HG03520 (cell line): Measurements from ENCODE around the gene ACSM6.
"Not testable (repeated sequence)": the region's sequence is repeated elsewhere in the genome, so short reads cannot be mapped to it uniquely, and the experiment has no call there.

ENCODE experiments used
- ATAC-seq: cut with Tn5 transposase; IDR thresholded peaks from one replicate; pipeline ENCODE4 v1.9.1; 2021; ENCODE audit warnings: mild to moderate bottlenecking, moderate library complexity; ENCODE audit not compliant: unreplicated experiment

ACSM6 gene, protein sequence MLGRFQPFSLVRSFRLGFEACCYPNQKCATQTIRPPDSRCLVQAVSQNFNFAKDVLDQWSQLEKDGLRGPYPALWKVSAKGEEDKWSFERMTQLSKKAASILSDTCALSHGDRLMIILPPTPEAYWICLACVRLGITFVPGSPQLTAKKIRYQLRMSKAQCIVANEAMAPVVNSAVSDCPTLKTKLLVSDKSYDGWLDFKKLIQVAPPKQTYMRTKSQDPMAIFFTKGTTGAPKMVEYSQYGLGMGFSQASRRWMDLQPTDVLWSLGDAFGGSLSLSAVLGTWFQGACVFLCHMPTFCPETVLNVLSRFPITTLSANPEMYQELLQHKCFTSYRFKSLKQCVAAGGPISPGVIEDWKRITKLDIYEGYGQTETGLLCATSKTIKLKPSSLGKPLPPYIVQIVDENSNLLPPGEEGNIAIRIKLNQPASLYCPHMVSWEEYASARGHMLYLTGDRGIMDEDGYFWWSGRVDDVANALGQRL

DNA sequence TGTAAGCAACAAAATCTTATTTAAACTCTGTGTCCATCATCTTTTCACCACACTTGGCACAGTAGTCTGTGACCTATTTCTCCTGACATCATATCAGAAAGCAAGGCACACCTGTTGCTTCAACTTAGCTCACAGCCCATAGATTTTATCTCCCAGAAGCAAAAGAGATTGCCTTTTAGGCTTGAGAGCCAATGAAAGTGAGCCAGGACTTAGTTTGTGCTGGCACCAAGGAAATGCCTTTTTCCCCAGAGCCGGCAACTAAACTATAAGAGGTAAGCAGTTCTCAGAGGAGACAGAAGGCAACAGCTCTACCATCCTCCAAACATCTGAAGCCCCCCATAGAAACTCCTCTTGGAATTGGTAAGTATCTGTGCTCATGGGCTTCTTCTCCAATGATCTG lies at the start of gene ACSM6:
ACSM6 (plus strand) TSS at position 295 of the 400 bp plus-strand sequence. CDS start 248 bp downstream, outside the sequence.
- no peak for ATAC-seq

DNA sequence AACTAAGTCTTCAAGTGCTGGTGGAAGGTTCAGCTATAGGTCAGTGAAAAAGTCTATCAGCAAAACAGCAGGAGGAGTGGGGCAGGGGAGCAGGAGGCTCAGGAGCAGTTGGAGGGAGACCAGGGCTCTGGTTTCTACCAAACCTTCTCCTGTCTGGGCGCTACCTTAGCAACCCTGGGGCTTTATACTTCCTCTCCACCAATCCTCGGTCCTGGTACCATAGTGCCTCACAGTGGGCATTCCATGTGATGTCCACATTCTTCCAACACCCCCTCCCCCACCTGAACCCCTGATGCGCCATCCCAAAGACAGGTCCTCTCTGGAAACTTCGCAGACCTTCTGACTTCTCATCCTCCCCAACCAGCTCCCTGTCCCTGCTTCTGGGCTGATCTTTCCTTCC lies 25.3 kb upstream of the ACSM6 start:
- no peak for ATAC-seq

DNA sequence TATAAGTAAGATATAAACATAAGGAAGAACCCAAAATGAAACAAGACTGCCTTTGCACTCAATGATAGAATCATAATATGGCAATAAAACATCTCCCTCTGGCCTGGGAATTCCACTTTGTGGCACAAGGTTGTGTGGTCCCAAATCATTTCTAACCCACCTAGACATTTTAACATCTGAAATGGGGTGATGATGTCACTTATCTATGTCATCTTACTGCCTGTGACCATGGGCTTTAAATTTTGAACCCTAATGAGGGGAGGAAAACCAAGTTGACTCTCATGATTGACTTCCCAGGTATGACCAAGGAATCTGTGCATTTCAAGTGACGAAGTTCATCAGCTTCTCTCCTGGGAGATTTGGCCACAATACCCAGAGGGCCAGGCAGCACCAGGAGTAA lies 24.5 kb upstream of the ACSM6 start:
- ATAC-seq: no peak

DNA sequence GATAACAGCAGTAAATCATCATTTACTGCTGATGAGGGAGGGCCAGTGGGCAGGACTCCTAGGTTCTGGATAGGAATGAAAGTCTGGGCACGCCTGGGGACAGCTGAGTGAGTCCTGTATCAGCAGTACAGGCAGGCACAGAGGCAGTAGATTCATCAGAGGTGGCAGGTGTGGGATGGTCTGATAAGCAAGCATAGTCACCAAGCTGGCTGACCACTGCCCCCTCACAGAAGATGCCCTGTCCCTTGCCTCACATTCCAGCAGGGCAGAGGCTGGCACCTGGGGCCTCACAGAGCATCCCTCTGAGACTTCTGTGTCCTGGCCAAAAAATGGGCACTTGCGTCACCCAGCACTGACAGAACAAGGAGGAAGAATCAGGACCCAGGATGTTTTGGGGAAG lies 23.2 kb upstream of the ACSM6 start:
- no peak for ATAC-seq

DNA sequence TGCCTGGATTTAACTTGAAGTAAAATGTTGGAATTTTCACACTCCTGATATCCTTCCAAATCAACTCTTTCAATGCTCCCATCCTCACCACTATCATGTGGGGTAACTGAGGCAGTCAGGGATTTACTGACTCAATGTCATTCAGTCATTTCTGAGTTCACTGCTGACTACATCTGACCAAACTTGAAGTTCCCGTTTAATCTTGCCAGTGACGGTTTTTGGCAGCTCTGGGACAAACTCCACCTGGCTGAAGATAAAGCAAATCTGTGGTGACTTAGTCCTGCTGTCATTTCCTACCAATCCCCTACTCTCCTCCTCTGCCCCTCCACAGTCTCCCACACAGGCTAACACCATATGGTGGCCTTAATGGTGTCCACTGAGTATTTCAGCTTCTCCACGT lies 22.7 kb upstream of the ACSM6 start:
- no peak for ATAC-seq

DNA sequence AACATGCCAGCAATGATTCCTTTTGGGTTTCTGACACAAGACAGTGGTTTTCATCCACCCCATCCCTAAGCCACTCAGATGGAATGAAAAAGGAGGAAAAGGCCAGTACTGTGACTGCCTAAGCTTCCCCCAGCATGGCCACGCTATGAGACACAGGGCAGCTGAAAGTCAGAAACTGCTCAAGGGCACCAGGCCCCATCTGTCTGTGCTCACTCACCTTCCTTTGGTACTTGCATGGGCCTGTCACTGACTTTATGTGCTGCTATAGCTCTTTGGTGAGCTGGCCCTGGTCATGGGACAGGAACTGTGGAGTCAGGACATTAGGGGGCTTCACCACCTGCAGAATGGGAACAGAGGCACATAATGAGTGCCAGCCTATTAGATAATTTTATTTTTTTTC lies 21.2 kb upstream of the ACSM6 start:
- ATAC-seq: no peak

DNA sequence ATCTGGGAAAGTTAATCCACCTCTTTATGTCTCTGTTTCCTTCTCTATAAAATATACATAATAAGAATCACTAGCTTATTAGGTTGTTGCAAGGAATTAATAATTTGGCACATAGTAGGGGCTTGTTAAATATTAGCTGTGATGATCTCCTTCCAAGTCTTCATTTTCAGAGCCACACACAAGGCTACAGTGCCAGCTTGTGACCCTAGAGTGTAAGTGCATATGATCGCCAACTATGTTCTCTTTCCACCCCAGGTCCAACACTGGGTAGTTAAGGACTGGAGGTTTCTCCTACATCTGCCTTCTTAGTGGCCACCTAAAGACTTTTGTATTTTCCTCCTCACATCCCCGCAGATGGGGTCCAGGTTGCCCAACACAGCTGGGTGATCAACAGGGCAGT lies 17.9 kb upstream of the ACSM6 start:
- no peak for ATAC-seq

DNA sequence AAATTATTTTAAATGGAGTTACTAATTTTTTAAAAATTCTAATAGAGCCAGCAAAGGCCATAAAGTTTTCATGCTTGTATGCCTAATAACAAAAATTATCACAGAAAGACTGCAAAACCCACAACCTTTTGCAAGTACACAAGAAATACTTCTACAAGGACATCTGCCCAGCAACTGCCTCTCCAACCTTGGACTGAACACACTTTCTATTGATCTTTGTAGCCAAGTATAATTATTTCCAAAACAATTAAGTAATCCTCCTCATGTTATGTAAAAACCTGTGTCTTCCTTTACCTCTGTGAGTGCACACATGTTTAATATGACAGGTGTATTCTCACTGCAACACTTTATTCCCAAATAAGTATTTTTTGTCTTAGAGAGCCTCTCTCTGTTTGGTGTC lies 16.6 kb upstream of the ACSM6 start:
- ATAC-seq: no peak

DNA sequence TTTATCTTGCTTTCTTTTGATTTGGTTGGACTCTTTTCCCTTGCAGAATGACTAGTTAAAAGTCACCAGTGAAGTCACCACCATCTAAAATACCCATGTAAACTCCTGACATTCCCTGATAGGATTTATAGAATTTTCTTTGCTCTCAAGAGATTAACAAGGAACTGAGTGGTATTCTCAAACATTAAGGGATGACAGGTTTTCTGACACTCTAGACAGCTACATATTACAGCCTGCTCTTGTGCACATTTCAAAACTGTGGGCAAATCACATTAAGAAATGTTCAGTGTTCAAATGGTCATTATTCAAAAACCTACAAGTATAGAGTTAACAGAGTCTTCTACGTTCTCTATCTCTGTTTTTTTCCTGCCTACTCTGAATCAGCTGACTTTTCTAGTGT lies 15.8 kb upstream of the ACSM6 start:
- ATAC-seq: no peak

DNA sequence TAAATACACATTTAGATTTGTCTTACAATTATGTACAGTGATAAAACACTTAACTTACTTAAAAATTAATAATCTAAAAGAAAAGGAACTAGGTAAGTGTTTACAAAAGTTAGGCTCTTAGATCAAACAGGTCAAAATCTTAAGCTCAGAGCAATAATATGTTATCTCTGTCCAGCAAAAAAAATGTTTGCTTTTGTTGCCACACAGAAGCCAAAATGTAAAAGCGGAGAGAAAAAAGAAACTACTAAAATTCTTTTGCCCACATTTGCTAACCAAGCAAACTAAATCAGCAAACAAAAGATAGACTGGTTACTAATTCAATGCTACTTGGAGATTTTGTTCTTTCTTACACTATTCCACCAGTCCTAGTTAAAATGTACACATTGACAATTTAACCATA lies 15.2 kb upstream of the ACSM6 start:
- ATAC-seq: no peak

DNA sequence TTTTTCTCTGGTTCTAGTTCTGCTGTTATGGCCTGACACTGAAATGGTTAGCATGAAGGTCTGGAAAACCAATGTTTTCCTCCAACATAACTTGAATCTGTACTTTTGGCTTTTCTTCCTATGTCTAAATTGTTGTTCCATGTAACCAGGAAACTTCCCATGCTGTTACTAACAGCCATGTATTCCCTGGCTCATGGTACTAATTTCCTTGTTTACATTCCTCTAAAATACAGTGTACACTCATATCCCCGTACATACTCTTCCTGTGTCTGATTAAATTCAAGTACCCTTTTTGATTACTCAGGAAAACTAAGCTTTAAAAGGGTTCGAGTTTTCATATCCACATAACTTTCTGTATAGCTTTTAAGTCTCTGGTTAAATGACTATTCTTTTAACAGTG lies 12.3 kb upstream of the ACSM6 start:
- no peak for ATAC-seq

DNA sequence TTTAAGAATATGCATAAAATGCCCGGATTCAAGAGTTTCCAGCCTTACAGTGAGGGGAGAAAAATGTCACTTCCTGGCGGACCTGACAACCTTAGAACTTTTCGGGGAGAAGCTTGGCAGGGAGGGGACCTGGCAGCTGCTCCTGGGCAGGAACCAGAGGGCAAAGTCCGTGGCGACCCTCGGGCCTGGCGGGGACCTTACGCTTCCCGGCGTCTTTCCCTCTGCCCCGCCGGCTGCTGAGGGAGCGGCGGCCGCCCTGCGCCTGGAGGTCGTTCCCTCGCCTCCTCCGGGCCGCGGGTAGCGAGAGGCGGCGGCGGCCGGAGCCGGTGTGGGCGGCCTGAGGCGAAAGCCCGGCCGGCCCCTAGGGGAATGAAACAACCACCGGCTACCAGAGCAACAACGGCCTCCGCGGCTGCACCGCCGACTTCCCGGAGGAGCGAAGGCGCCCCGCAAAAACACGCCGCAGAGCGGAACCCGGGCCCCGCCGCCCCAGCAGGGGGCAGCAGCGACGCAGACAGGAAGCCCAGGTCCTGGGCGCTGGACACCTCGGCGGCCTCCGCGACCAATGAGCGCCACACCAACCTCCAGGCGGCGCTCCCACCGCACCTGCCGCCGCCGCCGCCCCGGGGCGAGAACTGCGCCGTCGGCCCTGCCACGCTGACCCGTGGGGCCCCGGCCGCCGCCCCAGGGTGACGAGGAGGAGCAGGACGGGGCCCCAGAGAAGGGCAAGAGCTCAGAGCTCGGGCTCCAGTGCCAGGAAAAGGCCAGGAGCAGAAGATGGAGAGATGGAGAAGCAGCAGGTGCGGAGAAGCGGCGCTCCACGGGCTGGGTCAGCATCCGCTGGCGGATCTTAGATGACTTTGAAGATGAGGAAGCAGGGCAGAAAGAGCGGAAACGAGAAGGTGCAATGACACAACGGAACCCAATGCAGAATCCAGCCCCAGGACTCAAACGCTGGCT lies 10.5 kb upstream of the ACSM6 start:
- peak; percentile 95 for ATAC-seq

DNA sequence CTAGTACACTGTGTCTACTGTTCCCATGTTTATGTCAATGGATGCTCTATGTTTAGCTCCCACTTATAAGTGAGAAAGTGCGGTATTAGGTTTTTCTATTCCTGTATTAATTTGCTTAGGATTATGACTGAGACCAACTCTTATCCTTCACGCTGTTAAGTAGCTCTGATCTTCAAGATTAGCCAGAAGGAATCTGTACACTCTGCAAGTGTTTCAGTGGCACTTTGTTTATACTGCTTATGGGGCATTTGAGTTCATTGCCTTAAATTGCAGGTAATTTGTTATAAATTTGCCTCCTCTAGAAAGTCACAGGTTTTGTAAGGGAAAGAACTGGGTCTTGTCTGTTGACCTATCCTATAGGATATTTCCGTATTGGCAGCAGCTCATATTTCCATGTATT lies 6.4 kb upstream of the ACSM6 start:
- ATAC-seq: no peak

DNA sequence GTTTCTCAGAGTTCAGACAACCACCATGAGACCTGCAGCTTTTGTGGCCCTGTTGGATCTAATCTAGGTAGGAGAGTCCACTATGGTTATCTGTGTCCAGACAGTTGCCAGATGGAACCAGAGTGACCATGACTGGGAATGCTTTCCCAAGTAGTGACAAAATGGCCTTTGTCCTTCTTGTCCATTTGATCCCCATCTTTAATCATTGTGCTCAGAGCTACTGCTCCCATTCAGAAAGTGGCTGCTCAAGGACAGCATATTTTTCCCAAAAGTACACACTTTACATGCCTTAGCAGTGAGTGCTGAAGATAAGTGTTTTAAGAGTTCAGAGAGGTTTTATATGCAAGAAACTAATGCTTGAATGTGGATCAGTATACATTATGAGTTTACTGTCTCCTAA lies 5.4 kb upstream of the ACSM6 start:
- no peak for ATAC-seq

DNA sequence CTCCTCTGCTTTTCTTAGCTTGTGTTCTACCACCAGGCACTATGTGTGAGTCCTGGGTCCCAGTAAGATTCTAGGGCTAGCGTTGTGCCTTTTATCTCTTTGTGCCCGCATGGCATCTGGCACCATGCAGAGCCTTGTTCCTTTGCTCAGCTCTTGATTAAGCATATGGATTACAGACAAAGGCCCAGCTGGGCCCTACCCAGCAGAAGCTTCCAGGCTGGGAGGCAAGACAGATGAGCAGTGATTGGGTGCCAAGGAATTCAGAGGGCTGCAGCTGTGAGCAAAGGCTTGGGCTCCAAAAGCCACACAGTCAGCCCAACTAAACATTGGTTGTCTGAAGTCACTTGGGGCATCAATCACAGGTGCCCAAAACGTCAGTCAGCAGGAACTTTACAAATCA lies 2.0 kb downstream of the ACSM6 start:
- ATAC-seq: no peak

DNA sequence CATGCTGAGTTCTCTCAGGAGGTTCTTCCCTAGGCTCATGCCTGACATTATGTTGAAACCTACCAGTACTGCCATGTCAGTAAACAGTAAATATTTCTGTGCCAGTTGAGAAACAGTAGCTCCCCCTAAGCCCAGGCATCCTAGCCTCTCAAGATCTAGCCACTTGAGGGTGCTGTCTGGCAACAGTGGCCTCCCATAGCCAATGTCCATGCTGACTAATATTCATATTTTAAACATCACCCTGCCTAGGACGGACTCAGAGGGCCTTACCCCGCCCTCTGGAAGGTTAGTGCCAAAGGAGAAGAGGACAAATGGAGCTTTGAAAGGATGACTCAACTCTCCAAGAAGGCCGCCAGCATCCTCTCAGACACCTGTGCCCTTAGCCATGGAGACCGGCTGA lies 7.7 kb downstream of the ACSM6 start:
- no peak for ATAC-seq

DNA sequence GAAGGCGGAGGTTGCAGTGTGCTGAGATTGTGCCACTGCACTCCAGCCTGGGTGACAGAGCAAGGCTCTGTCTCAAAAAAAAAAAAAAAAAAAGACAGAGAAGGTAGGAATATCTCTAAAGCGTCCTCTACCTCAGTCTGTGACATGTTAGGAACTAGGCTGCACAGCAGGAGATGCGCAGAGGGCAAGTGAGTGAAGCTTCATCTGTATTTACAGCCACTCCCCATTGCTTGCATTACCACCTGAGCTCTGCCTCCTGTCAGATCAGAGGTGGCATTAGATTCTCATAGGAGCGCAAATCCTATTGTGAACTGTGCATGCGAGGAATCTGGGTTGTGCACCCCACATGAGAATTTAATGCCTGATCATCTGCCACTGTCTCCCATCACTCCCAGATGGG lies 8.8 kb downstream of the ACSM6 start:
- not testable (repeated sequence) for ATAC-seq

DNA sequence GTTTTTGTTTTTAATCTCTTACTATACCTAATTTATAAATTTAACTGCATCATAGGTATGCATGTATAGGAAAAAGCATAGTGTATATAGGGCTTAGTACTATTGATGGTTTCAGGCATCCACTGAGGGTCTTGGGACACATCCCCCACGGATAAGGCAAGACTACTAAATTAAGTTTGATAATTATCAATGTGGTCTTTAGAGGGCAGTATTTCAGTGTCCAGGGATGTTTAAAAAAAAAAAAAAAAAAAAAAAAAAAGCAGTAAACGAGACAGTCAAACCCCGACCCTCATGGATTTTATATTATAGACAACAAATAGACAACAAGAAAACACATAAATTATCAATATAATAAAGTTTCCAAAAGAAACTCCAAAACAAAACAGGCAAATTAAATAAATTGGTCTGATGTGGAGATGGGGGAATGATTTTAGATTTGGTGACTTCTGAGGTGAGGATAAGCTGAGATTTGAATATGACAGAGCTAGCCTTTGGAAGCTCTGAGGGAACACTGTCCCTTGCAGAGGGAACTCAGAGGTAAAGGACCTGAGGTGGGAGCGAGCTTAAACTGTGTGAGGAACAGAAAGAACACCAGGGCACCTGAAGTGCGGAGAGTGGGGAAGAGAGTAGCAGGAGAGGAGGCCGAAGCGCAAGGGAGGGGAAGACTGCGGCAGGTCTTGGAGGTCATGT lies 14.8 kb downstream of the ACSM6 start:
- ATAC-seq: no peak

DNA sequence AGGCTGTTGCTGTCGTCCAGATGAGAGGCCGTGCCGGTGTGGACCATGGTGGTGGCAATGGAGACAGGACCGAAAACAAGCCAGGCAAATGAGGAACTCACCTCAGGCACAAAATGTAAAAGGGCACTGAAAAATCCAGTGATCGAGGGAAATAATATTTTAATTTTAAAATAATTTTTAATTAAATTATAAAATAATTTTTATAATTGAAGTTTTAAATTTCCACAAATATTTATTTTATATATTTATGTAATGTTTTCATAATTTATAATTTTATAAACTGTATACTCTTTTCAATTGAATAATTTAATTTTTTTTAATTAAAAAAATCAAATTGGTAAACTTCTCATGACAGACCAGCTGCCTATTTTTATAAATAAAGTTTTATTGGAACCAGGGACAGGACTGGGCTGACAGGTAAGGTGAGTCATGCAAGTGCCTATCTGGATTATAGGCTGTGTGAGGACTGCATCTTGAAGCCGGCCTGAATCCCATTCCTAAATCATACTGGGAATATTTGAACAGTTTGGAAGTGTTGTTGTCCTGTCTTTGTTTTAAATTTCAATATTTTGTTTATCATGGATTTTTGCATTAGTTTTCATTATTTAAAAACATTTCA lies 15.6 kb downstream of the ACSM6 start:
- ATAC-seq: no peak

DNA sequence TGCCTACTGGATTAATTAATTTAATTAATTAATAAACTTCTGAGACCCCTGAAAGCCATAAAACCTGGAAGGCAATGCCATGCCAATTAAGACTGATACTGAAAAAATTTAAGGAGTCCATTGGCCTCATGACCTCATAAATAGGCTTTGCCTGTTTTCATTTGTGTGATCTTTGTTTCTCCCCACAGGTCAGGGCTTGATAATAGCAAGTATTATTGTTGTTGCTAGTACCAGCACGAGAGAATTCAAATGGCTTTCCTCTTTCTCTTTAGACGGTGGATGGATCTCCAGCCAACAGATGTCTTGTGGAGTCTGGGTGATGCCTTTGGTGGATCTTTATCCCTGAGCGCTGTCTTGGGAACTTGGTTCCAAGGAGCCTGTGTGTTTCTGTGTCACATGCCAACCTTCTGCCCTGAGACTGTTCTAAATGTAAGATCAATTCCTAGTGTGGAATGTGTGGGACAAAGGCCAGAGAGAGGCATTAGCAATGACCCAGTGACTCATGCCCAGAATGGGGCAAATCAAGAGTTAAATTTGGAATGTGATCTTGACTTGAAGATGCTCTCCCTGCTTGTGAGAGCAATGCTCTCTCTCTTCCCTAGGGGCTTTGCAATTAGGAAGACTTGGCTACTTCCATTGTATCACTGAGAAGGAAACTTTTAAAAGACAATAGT lies 17.7 kb downstream of the ACSM6 start:
- no peak for ATAC-seq
